ENCODE data around the gene LRRC8B.
A peak's percentile ranks its signal among the peaks of the same experiment; 100 is the strongest.
"Not testable (repeated sequence)": the region's sequence is repeated elsewhere in the genome, so short reads cannot be mapped to it uniquely, and the experiment has no call there.

LRRC8B gene

DNA sequence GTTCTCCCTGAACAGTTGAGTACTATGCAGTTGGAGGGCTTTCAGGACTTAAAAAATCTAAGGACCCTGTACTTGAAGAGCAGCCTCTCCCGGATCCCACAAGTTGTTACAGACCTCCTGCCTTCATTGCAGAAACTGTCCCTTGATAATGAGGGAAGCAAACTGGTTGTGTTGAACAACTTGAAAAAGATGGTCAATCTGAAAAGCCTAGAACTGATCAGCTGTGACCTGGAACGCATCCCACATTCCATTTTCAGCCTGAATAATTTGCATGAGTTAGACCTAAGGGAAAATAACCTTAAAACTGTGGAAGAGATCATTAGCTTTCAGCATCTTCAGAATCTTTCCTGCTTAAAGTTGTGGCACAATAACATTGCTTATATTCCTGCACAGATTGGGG lies 59.6 kb downstream of the LRRC8B start:
- no peak for DNase-seq (ENCODE audit: low spot score)

DNA sequence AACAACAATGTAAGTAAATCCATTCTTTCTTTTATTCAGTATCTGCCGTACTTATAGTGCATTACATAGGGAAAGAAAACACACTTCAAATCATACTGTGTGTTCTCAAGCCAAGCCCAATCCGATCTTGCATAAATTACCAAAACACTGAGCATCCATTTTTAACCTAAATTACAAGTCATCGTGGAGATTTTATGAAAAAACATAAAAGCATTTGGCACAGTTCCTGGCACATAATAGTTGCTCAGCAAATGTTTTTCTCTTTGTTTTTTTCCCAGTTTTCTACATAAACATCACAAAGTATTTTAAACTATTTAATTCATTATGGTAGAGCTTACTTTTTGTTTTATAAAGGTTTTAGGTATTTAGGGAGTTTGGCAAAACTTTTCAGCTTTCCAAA lies 60.2 kb downstream of the LRRC8B start:
- DNase-seq (ENCODE audit: low spot score) = no peak

DNA sequence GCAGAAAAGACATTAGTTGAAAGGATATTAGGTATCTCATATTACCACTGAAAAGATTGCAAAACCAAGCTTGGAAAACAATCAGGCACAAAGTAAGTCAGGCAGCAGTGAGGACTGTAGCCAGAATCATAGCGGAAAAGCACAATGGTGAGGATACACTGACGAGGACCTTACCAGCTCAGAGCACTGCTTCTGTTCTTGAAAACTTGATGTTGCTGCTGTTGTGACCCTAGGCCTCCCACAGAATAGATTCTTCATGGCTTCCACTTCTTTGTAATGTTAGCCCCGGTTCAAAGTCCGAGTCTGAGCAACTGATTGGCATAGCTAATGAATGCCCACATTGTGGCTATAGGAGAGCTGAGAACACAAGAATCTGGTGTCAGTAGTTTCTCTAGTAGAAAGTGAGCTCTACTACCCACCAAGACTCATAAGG lies 63.1 kb downstream of the LRRC8B start:
- DNase-seq (ENCODE audit: low spot score) = no peak

DNA sequence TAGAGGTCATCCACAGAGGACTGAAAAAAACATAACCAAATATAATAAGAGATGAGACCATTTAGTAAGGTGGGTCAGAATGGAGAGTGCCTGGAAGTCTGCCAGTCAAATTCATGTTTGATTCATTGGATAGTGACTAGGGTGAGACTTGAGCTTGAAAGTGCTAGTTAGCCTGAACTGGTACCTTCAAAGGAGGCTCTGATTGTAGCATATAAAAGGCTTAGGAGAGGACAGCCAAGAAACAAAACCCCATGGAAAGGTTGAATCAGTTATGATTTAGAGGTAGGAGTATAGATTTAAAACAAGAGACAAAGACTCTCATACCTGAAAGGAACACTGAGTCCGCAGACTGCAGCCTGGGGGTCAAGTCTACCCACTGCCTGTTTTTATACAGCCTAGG lies 63.9 kb downstream of the LRRC8B start:
- no peak for DNase-seq (ENCODE audit: low spot score)

DNA sequence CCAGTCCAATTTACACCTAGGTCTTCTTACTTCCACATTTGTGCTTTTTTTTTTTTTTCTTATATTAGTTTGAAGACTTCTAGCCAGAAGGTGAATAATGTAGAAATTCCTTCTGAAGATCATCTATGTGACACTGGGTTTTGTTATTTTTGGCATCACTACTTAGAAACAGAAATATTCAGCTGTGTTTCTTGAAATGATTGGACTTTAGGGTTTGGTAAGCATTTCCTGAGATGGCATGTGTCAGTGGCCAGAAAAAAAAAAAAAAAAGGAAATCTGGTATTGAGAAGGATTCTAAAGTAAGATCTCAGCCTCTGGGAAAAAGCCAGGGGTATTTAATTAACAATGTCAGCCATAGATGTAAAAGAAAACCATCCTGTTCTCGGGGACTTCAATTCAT lies 64.9 kb downstream of the LRRC8B start:
- no peak for DNase-seq (ENCODE audit: low spot score)

DNA sequence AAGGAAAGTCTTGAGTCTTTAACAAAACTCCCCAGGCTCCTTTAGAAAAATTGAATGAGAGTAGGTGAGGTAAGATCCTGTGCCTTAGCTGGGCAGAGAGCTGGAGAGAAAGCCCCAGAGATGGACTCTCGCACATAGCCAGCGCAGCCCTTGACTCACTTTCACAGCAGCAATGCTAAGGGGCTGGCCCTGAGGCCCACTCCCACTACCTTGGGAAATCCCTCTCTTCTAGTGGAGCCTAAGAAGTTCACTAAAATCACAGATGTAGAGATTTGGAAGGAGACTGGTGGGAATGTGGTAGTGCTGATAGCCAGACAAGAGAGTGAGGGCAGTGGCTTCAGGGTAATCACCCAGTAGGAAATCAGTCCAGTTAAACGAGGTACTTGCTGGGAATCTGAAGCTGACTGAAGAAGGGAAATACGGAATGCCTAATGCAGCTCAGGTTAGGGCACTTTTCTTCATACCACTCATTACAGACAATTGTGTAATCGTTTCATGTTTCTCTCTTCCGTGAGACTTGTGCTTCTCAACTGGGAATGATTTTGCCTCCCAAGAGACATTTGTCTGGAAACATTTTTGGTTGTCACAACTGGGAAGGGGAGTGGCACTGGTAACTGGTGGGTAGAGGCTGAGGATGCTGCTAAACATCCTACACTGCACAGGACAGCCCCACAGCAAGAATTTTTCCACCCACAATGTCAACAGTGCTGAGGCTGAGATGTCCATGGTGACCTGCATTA lies 65.9 kb downstream of the LRRC8B start:
- no peak for DNase-seq (ENCODE audit: low spot score)

DNA sequence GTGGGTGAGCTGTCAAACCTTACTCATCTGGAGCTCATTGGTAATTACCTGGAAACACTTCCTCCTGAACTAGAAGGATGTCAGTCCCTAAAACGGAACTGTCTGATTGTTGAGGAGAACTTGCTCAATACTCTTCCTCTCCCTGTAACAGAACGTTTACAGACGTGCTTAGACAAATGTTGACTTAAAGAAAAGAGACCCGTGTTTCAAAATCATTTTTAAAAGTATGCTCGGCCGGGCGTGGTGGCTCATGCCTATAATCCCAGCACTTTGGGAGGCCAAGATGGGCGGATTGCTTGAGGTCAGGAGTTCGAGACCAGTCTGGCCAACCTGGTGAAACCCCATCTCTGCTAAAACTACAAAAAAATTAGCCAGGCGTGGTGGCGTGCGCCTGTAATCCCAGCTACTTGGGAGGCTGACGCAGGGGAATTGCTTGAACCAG lies 68.3 kb downstream of the LRRC8B start:
- not testable (repeated sequence) for DNase-seq (ENCODE audit: low spot score)

DNA sequence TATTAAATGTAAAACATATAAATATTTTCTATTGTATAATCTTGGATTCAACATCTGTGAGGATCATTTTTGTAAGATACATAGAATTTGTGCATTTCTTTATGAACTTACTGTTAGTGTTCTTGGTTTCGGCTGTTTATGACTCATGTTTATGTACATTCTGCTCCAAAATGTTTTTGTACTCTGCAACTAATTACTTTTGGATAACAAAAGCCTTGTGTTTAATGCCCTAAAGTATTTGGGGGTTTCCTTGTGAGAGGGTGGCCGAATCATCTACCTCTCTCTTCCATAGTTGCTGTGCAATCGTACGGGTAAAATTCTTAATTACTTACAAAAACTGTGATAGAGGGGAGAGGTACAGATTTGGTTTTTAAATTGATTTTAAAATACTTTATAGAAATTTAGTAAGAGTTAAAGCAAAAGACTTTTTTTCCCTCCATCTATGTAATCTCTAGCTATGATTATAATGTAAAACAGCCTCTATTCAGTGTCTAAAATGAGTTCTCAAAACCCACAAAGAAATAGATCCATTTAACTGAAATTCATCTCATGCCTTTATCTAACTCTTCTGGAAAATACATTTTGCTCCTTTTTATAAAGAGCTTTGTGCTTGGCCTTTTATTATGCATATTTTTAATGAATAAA lies 69.6 kb downstream of the LRRC8B start:
- DNase-seq (ENCODE audit: low spot score) = no peak

DNA sequence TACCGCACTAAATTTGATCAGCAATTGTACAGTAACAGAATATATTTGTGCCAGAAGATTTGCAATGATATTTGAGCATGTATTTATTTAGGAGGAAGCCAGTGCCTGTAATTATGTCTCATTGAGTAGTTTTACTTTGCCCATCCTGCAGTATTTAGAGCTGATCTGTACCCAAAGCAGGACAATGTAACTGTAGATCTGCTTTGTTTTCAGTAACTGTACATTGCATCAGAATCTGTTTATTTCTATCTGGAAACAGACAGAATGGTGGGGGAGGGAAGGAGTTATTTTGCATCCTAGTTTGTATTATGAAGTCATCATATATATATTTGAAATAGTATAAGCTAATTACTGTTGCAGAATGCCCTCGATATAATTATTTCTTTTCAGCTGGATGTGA lies 72.1 kb downstream of the LRRC8B start:
- DNase-seq (ENCODE audit: low spot score) = no peak

DNA sequence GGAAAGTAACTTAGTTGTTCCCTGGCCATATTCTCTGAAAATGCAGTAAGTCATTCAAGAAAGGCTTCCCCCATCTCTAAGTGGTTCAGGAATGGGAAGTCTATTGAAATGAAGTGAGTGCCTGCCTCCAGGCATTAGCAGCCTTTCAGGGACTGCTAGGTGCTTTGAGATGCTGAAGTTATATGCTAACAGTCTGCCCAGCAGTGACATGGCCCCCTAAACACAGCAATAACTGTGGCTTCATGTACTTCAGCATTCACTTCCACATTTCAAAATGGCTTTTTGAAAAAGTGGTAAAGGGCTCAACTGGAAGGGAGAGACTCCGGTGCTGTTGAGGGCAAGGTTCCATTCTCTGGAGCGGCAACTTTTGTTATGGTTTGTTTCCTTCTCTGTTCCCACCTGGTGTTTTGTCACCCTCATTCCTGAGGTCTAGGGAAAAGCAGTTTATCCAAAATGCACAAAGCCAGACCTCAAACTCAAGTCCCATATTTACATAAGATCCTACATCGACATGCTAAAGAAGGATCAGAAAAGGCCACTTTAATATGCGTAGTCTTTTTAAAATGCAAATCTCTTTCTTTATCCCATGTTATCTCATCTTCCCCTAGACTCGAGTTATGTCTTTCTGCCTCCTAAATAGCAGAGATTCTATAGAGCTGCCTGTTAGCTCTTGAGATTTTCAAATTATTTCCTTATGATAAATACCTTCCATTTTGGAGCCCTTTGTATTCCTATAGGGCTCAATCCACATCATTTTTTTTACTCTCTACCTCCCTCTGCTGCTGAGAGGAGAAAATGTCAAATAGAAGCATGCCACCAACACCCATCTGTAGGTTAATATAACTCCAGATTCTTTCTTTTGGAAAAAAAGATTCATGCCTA lies 74.1 kb downstream of the LRRC8B start:
- DNase-seq (ENCODE audit: low spot score) = peak; percentile 53

DNA sequence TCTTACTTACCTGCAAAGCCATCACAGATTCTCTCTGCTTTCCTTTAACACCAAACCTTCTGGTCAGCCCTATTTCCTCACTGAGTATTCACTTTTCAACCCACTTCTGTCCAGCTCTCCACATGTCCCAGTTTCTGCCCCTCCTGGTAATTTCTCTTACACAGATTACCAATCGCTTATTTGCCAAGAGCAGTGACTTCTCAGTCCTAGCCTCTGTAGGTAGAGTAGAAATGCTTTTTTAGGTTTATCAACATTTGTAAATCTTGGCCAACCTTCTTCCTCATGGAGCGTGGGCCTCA lies 74.7 kb downstream of the LRRC8B start:
- DNase-seq (ENCODE audit: low spot score) = no peak

DNA sequence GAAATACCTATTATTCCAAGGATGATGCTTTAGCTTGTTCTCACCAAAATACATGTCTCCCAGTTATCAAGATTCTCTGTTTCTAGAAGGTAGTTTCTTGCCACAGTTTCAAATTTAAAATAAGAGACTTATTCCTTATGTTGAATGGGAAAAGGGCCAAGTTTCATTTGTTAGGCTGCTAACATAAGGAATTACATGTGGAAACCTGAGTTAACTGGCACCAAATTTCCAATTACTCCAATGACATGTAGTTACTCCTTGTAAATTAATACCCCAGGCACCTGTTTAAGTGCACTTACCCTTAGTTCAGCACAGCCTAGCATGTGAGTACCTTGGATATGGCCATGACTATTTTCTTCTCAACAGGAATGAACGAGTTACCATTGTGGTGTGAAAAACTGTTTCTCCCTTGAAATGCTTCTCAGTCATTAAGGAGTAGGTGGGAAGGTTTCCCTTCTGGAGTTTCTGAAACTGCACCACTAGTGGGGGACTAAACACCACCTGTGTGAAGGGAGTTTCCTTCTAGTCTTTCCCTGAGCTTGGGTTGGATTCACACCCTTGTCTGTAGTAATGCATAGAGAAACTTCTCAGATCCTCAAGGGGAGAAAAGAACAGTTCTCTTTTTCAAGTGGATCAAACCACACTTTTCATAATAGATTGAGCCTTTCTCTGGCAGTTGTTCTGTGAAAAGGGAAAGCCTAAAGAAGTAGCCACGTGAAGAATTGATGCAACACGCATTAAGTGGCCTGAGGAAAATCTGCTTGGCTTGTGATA lies 76.0 kb downstream of the LRRC8B start:
- DNase-seq (ENCODE audit: low spot score) = no peak

DNA sequence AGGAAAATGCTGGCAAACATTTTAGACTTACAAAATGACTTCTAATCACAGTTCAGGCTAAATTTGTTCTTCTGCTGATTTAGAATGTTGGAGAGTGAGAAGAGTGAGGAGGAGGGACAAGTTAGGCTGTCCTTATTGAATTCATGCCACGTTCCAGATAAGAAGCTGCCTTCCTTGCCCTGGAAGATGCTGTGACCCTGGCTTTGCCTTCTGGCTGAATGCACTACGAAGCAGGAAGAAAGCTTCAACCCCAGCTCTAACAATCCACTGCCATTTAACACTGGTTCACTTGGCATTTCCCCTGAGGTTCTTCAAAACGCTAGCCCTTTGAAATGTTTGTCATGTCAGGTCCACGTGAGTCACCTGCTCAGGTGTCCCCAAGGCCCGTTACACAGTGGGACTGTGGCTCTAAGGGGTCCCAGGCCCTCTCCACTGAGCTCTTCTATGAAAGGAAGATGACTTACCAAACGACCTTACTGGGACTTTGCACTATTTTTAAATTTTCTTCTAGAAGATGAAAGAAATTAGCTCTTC lies 78.3 kb downstream of the LRRC8B start:
- no peak for DNase-seq (ENCODE audit: low spot score)

DNA sequence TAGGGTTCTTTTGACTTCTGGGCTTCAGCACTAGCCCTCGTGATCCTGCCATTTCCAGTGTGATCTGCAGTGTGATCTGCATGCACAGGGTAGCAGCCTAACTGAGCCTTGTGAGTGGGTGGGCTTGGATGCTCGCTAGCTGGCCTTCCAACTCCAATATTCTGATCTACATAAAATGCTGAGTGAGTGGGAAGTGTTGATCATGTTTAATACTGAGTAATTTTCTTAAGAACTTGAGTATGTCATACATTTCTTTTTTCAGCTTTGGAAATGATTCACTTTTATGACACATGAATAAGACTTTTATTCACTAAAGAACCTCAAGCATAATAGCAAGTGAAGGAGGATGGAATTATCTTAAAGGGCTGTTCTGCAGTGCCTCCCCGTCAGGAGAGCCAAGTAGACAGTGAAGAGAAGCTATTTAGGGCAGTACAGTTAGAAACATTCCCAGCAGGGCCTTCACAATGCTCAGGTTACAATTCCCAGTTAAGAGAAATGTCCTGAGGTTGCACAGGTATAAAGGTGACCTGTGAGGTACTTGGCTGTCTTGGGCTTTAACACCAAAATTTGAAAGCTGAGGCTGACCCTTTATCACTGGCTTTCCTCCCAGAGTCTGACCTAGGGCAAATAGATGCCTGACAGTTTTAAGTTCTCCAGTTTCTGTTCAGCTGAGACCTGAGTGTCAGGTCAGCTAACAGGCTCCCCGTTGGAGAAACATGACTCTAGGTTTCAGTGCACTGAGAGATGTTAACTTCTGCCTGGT lies 79.2 kb downstream of the LRRC8B start:
- no peak for DNase-seq (ENCODE audit: low spot score)

DNA sequence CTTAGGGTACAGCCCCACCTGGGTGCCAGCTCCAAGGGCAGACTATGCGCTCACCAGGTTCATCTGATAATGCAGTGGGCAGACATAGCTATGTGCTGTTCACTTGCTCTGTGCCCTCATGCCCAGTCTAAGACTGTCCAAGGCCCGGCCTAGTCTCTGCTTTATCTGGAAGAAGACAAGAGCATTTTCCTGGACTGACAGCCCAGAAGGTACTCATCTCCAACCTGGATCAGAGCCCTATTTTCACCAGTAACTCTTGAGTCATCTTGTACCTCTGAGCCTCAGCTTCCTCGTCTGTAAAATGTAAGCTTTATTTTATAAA lies 79.7 kb downstream of the LRRC8B start:
- no peak for DNase-seq (ENCODE audit: low spot score)

DNA sequence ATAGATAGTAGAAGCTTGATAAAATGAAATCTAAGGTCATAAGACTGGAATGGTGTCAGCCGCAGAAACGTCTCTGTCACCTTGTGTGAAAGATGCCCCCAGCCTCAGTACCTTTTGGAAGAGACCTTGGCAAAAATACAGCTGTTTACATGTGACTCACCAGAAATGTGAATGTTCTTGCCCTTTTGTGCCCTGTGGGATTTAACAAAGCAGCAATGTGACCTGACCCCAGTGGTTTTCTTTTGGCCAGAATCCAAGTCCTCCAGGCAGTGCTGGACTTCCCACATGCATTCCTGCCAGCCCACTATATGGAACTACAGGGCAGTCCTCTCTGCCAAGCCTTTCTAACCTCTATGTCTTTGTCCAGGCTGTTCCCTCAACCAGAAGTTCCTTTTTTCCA lies 81.1 kb downstream of the LRRC8B start:
- DNase-seq (ENCODE audit: low spot score) = peak; percentile 91

DNA sequence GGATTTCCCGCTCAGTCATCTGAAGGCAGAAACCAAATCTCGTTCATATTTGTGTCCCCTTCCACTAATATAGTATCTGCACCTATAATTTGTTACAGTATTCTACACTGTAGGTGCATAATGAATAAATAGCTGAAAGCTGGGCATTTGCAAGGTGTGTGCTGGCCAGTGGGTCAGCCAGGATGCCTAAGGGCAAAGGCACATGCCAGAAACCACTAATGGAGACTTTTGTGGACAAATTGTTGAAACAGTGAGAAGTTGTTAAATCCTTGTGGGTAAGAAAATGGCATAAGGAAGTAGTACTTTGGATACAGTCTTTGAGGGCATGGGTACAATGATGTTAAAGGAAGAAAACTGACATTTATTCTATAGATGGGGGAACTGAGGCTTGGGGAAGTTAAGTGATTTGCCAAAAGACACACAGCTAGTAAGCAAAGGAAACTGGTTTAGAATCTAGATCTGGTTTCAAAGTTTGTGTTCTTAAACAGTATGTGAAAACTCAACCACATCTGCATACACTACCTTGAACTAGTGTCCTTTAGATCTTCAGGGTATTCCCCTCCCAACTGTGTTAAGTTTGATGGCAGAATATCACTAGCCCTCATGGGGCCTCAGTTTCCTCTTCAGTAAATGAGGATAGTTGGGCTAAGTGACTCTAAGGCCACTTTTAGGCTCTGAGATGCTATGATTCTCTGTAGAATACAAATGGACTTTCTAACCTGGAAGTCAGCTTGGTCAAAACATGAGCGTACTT lies 81.8 kb downstream of the LRRC8B start:
- no peak for DNase-seq (ENCODE audit: low spot score)

DNA sequence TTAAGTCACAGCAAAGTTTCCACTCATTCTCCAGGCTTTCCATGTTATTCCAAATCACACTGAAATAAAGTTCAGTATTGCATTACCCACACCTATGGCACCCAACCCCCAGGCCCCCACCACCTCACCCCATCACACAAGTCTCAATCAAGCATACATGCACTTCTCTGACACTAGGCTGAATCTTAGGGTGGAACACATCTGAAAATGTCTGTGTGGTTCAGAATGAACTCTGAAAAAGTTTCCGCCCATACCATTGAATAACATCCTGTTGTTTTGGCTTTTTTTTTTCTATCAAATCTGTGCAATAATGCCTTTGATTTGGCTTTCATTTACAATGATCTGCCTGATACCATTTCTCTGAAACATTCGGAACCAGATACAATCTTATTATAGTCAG lies 82.5 kb downstream of the LRRC8B start:
- DNase-seq (ENCODE audit: low spot score) = no peak

DNA sequence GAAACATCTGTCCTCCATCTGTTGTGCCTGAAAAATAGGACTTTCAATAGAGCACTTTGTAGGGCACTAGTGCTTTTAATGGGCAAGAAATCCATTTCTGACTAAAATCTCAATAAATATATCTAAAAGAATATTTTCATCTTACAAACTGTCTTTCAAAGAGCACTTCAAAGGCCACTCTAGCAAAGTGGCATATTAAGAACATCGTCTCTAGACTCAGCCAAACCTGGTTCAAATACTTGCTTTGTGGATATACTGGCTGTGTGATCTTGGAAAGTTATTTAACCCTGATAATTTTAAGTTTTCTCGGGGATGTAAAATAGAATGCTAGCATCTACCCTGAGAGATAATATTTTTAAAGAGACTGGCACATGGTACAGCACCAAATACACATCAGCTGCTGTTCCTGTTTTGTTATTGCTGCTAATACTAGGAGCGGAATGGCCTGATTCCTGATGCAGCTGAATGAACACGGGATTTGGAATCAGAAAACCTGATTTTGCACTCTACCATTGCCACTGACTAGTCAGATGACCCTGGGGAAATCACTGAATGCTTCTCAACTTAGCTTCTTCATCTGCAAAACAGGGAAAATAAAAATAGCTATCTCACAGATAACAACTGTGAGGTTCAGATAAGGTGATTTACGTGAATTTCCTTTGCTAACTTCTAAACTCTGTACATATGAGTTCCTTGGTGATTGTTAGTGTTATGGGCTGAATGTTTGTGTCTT lies 83.1 kb downstream of the LRRC8B start:
- DNase-seq (ENCODE audit: low spot score) = no peak

Data from kidney capillary endothelial cell (primary cell).